HG03378 (cell line): ENCODE measurements around the gene TTL.
"Not testable (repeated sequence)": the region's sequence is repeated elsewhere in the genome, so short reads cannot be mapped to it uniquely, and the experiment has no call there.

Source experiments
- ATAC-seq: cut with Tn5 transposase; IDR thresholded peaks from one replicate; pipeline ENCODE4 v1.9.1; 2021; ENCODE audit warnings: mild to moderate bottlenecking, moderate library complexity; ENCODE audit not compliant: unreplicated experiment

Gene TTL

GRCh38 chr2:112519506-112519905 lies 37.5 kb downstream of the TTL start:
- no peak for ATAC-seq

GRCh38 chr2:112520234-112520783 lies 38.4 kb downstream of the TTL start:
- no peak for ATAC-seq

GRCh38 chr2:112523291-112523777 lies 41.4 kb downstream of the TTL start:
- ATAC-seq = no peak

- not testable (repeated sequence) for ATAC-seq
Observed at GRCh38 chr2:112524276-112524675, 42.3 kb downstream of the TTL start.

- no peak for ATAC-seq
Observed at GRCh38 chr2:112528541-112528940, 46.6 kb downstream of the TTL start.

- ATAC-seq = no peak
Observed at GRCh38 chr2:112529757-112530156, 47.8 kb downstream of the TTL start.

- ATAC-seq = no peak
Observed at GRCh38 chr2:112530728-112531127, 48.8 kb downstream of the TTL start.

GRCh38 chr2:112534826-112535225 lies 52.9 kb downstream of the TTL start:
- ATAC-seq = no peak

GRCh38 chr2:112536665-112537064 lies 54.7 kb downstream of the TTL start:
- ATAC-seq = not testable (repeated sequence)

- no peak for ATAC-seq
Observed at GRCh38 chr2:112539306-112539705, 57.4 kb downstream of the TTL start.

GRCh38 chr2:112540906-112541305 lies 59.0 kb downstream of the TTL start:
- no peak for ATAC-seq

GRCh38 chr2:112541315-112542122 lies 59.6 kb downstream of the TTL start:
- ATAC-seq = peak; percentile 41

GRCh38 chr2:112542123-112542983 lies 60.4 kb downstream of the TTL start, which contains the start of gene POLR1B:
TSS of gene POLR1B (plus strand) at chr2:112542465. CDS start at chr2:112542495, 30 bp downstream.
- peak; percentile 68 for ATAC-seq

GRCh38 chr2:112542984-112543661 lies 61.2 kb downstream of the TTL start:
- no peak for ATAC-seq

- no peak for ATAC-seq
Observed at GRCh38 chr2:112547333-112547732, 65.4 kb downstream of the TTL start.

- ATAC-seq = no peak
Observed at GRCh38 chr2:112548980-112549379, 67.0 kb downstream of the TTL start.

GRCh38 chr2:112566104-112566503 lies 84.1 kb downstream of the TTL start:
- ATAC-seq = peak; percentile 78

GRCh38 chr2:112566508-112566907 lies 84.6 kb downstream of the TTL start:
- ATAC-seq = peak; percentile 31

GRCh38 chr2:112572005-112572404 lies 90.0 kb downstream of the TTL start:
- ATAC-seq = no peak

GRCh38 chr2:112577756-112578155 lies 95.8 kb downstream of the TTL start:
- ATAC-seq = no peak

- ATAC-seq = no peak
Observed at GRCh38 chr2:112579241-112579640, 97.3 kb downstream of the TTL start.
